Dedifferentiated amniotic fluid mesenchymal stem cell (primary cell): ENCODE results near the gene PIGK.
"Not testable (repeated sequence)": the region's sequence is repeated elsewhere in the genome, so short reads cannot be mapped to it uniquely, and the experiment has no call there.

Experiments used
- DNase-seq: peaks from one replicate; pipeline ENCODE4 v3.0.0-alpha.2; 2016; ENCODE audit errors: extremely low spot score

The PIGK gene

GRCh38 chr1:77219166-77219887, at the start of gene PIGK:
Gene PIGK, minus strand, starts transcription at chr1:77219430. Its CDS starts 28 bp downstream, at chr1:77219402.
- DNase-seq: peak; percentile 79

DNA sequence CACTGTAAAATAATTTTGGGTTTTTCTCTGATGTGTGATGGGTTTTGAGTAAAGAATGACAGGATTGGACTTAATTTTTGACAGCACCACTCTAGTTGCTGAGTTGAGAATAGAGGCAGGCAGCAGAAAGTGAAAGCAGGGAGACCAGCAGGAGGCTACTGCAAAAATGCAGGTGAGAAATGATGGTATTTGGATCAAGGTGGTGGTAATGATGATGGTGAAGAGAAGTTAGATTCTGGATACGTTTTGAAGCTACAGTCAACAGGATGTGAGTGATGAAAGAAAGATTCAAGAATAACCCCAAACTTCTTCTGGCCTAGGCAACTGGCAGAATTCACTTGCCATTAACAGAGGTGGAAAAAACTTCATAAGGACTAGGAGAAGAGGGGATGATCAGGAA, 47.8 kb upstream of the PIGK start:
- no peak for DNase-seq

DNA sequence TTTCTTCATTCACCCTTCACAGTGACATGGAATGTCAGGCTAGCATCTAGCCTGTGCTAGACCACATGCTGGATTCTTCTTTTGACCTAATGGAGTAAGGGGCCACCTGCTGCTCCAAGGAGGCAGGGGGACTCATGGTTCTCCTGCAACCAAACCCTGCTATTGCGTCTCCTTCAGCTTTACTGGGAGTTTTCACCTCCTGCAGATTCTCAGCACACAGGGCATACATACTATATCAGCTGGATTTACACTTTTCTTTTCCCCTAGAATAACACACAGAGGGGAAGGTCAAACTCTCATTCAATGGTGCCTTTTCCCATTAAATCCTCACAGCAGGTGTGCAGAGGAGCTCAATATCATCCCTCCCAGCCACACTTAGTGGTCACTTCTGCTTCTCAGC, 46.0 kb upstream of the PIGK start:
- DNase-seq: no peak

DNA sequence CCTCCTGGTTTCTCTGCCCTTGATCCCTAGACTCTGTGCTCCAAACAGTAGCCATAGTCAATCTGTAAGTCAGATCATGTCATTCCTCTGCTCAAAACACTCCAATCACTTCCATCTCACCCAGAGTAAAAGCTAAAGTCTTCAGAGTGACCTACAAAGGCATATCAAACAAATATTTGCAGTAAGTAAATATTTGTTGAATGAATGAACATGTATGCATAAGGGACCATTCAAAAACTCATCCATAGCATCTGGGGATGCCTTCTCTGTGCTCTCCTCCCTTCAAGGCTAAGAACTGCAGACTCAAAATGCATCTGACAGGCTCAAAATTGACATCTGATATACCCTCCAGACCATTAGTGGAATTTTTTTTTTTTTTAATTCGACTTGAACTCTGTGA, 44.5 kb upstream of the PIGK start:
- DNase-seq: no peak

DNA sequence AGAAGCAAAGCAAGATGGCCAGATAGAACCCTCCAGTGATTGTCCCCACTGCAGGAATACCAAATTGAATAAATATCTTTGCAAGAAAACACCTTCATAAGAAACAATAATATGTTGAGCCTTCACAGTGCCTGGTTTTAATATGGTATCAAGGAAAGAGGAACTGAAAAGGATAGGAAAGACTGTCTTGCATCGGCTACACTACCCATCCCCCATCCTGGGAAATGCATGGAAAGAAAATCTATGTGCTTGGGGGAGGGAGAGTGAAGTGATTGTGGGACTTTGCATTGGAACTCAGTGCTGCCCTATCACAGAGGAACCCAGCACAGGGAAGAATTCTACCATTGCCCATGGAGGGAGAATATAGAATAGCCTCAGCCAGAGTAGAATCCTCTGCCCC, 34.0 kb upstream of the PIGK start:
- DNase-seq: no peak

DNA sequence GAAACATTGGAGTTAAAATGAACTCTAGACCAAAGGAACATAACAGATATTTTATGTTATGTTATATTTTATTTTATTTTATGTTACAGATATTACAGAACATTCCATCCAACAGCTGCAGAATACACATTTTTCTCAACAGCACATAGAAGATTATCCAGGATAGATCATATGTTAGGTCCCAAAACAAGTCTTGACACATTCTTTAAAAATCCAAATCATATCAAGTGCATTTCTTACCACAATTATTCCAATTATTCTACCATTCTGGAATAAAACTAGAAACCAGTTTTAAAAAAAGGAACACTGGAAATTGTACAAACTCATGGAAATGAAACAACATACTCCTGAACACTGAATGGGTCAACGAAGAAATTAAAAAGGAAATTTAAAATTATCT, 30.9 kb upstream of the PIGK start:
- no peak for DNase-seq

GRCh38 chr1:77245830-77246229, 26.6 kb upstream of the PIGK start:
- DNase-seq: no peak

GRCh38 chr1:77239311-77239710, 20.1 kb upstream of the PIGK start:
- no peak for DNase-seq

- no peak for DNase-seq
These were observed 19.2 kb upstream of the PIGK start for GRCh38 chr1:77238462-77238861.

DNA sequence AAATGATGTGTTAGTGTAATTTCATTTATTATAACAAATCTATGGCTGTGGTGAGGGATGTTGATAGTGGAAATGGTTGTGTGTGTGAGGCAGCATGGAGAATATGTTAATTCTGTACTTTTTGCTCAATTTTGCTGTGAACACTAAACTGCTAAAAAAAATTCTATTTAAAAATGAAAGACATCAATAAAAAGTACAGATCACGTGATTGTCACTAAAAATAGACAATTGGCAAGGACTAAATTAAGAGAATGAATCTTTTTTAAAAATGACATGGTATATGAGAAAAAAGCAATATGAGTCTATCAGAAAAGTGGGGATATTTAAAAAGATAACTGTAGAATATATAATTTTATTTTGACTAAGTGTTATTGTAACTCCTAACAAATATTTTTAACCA, 15.7 kb upstream of the PIGK start:
- DNase-seq: no peak

DNA sequence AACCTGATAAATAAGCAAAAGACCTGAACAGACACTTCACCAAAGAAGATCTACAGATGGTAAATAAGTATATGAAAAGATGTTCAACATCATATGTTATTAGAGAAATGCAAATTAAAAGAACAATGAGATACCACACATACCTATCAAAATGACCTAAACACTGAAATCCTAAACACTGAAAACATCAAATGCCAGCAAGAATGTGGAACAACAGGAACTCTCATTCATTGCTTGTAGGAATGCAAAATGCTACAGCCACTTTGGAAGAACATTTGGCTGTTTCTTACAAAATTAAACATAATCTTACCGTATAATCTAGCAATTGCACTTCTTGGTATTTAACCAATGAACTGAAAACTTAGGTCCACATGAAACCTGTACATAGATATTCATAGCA, 14.9 kb upstream of the PIGK start:
- no peak for DNase-seq

- DNase-seq: no peak
These were observed 13.6 kb upstream of the PIGK start for GRCh38 chr1:77232829-77233228.

DNA sequence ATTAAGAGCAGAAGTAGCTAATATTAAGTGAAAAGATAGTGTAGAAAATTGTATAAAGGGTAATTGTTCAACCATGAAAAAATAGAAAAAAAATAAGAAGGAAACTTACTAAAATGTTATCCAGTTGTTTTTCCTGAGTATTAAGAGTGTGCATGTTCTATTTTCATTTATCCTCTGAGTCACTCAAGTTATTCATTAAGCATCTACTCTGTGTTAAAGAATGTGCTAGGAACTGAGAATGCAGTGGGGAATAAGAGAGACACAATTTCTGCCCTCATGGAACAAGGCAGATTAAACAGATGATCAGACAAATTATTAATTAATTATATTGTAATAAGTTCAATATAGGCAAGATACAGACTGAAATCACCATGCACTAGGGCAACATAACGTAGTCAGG, 10.8 kb upstream of the PIGK start:
- DNase-seq: no peak

- no peak for DNase-seq
These were observed 9.6 kb upstream of the PIGK start for GRCh38 chr1:77228836-77229235.

- DNase-seq: no peak
These were observed 8.2 kb upstream of the PIGK start for GRCh38 chr1:77227381-77227780.

- DNase-seq: no peak
These were observed 3.3 kb upstream of the PIGK start for GRCh38 chr1:77222496-77222895.

DNA sequence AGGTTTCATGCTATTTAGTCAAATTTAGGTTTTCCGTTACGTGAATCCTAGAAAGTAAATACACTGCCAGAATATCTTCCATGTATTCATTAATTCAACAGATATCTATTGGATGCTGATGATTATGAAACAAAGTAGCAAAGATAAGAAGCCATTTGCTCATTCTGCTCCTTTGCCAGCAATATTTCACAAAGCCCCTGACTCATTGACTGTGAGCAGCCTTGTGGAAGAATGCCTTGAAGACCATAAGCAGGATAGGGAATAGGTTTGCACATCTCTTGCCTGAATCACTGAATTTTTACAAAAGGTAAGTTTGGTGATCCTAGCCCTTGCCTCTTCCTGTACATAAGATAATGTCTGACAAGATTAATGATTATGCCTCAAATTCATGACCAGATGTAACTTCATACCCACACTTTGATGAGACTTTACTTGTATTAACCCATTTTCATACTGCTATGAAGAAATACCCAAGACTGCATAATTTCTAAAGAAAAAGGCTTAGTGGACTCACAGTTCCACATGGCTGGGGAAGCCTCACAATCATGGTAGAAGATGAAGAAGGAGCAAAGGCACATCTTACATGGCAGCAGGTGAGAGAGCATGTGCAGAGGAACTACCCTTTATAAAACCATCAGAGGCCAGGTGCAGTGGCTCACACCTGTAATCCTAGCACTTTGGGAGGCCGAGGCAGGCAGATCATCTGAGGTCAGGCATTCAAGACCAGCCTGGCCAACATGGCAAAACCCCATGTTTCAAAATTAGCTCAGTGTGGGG, 1.6 kb upstream of the PIGK start:
- DNase-seq: no peak

DNA sequence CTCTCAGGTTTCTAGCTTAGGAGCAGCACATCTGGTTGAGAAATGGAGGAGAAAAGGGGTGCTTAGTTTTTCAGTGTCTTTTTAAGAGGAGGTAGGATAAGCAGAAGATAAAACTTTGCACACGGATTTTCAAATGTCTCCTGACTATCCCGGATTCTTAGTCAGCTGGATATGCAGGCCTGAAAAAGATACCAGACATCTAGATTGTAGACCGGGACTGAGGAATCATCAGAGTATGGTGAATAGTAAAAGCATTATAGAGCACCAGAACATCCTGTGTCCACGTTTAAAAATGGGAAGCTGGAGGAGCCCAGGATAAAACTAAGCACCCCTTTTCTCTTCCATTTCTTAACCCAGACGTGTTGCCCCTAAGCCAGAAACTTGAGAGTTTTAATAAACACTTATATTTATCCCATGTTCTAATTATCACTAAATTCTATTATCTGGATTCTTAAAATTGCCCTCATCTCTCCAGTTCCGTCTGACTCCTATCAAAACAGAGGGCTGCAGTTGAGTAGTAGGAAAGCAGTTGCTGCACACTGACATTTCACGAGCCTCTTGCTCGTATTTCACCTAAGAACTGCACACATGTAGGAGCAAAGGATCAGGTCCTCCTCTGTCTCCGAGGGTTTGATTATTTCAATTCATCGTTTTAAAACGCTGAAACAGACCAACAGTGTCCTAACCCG, 609 bp downstream of the PIGK start:
- peak; percentile 32 for DNase-seq

GRCh38 chr1:77204043-77204442, 15.2 kb downstream of the PIGK start:
- not testable (repeated sequence) for DNase-seq

DNA sequence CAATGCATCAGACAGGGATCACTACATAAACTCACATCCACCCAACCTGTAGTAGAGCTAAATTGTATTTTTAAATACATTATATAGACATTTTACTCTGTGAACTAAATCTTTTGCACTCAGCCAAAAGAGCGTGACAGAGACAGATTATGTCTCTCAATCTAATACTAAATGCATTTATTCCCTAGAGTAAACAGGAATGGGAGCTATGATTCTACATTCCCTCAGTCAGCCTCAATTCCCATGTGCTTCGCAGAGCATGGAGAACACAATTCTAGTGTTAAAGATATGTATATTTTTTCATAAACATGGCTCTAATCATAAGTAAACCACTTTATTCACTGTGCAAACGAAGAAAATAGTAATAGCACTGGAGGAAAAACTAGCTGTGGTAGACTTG, 16.5 kb downstream of the PIGK start:
- DNase-seq: no peak

- DNase-seq: no peak
These were observed 18.4 kb downstream of the PIGK start for GRCh38 chr1:77200806-77201205.

- no peak for DNase-seq
These were observed 18.9 kb downstream of the PIGK start for GRCh38 chr1:77200293-77200692.

DNA sequence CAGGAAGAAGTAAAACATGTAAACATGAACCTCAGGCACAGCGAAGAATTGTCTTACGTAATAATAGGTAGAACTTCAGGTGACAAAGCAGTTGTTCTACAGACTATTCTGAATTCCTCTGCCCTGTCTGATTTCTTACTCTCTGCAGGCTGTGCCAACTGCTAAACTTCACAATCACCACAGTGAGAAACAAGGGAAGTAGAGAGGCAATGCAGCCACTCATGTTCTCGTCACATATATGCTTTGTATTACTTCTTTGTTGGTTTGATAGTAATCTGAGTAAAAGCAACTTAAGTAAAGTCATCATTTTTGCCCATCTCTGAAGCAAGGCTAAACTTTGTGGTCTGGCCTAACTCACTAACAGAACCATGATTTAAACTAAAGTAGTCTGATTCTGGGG, 21.9 kb downstream of the PIGK start:
- no peak for DNase-seq
